Measurements from ENCODE around the gene RHEX.
A peak's percentile ranks its signal among the peaks of the same experiment; 100 is the strongest.

The RHEX gene, protein sequence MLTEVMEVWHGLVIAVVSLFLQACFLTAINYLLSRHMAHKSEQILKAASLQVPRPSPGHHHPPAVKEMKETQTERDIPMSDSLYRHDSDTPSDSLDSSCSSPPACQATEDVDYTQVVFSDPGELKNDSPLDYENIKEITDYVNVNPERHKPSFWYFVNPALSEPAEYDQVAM

DNA sequence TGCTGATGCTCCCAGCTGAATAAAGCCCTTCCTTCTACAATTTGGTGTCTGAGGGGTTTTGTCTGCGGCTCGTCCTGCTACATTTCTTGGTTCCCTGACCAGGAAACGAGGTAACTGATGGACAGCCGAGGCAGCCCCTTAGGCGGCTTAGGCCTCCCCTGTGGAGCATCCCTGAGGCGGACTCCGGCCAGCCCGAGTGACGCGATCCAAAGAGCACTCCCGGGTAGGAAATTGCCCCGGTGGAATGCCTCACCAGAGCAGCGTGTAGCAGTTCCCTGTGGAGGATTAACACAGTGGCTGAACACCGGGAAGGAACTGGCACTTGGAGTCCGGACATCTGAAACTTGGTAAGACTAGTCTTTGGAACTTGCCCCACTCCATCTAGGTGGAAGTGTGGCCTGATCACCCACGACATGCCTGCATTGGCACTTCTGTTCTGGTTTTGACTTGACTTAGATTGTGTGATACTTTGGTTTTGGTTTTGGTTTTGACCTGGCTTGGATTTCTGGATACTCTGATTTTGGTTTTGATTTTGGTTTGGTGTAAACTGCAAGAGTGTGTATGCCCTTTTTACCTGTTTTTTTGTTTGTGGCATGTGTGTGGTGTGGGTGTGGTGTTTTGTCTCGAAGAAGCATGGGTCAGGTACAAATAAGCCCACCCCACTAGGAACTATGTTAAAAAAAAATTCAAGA lies at the start of gene RHEX:
Gene RHEX, plus strand, starts transcription at position 255 of the 692 bp plus-strand sequence. CDS start 44,656 bp downstream, outside the sequence.
- peak; percentile 70 for DNase-seq (ENCODE audit: low spot score)

DNA sequence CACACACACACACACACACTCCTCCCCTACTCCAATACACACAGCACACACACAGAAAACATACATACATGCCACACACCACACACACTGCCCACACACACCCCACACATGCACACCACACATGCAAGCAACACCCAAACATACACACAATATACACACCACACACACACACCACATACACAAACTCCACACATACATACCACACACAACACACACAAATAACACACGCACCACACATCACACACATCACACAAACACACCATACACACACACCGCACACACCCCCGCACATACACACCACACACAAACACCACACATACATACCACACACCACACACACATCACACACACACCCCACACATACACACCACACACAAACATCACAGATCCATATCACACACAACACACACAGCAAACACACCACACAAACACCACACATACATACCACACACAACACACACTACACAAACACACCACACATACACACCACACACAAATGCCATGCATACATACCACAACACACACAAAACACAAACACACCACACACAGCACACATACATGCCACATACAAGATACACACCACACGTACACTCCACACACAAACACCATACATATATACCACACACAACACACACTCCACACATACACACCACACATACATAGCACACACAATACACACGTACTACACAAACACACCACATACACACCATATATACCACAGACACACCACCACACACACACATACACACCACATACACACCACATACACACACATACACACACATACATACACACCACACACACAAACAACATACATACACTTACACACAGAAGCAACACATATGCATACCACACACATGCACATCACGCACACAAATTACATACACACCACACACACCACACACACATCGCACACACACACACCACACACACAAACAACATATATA lies 48.8 kb upstream of the RHEX start:
- no peak for DNase-seq (ENCODE audit: low spot score)

DNA sequence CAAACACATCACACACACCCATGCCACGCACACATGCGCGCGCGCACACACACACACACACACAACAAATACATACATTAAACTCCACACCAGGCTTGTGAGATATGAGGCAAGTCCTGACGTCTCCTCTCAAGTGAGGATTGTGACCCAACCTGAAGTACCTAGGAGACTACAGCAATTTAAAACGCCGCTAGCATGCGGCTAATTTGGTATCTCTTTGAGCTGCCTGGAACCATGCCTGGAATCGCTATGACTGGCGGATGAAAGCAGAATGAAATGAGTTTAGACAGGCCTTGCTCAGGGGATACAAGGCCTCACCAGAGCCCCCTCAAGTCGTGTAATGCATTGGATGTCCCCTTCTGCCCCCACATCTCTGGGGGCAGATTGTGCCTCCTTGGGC lies 48.1 kb upstream of the RHEX start:
- no peak for DNase-seq (ENCODE audit: low spot score)

DNA sequence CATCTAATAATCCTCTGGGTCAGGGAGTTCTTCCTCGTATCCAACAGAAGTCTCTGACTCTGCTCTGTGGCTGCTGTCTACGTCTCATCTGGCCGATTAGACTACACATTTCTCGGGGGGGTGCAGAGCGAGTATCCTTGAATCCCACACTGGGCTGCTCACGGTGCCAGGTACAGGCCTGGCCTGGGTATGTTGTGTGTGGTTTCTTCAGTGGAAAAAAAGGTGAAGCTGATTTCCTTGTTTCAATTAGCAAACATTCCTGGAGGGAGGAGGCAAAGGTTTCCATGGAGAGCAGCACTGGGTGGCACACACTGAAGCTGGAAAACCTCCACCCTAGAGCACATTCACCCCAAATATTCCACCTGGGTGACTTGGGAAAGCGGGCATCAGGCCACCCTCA lies 47.7 kb upstream of the RHEX start:
- no peak for DNase-seq (ENCODE audit: low spot score)

DNA sequence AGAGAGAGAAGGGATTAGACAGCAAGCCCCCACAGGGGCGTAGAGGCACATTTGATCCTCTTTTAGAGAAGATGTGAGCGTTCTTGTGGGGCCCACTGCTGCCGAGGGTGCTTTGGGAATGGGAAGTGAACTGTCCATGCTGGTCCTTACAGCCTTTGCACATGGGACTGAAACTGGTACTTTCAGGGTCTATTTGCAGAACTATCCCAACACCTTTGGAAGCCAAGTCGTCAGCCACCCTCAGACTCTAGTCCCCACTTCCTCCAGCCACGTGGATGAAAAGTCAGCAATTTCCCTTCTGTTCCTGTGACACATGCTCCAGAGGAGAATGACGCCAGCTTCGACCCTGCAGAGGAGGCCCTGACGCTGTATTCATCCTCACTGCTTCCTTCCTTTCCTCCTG lies 47.2 kb upstream of the RHEX start:
- no peak for DNase-seq (ENCODE audit: low spot score)

DNA sequence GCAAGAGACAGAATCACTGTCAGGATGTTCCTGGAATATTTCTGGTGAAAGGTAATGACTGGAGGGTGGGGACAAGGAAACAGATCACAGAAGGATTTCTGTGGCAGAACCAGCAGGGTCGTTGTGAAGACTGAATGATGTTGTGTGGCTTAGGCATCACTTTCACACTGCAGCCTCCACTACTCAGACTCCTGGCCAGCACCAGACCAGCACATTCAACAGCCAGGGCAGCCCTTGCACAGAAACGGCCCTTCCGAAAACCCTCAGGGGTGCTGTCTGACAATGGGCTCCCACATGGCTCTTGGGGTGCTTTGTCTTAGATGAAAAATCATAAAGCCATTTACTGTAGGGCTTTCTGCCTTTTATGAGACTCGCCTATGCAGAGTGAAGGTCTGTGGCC lies 46.0 kb upstream of the RHEX start:
- no peak for DNase-seq (ENCODE audit: low spot score)

DNA sequence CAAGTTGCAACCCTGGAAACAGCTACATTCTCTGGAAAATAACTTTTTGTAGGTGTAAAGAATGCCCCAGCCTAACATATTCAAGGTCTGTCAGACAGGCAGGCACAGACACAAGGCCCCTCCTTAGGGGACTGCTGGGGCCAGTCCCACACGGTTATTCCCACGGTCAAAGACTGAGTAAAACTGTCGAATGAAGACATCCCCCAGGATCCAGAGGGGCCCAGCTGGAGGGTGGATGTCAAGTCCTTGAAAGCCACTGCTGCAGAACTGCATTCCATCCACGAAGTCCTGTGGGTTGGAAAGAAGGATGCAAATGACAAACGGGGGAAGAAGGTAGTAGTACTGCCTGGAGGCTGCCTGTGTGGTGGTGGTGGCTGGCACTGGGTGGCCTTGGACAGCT lies 42.9 kb upstream of the RHEX start:
- DNase-seq (ENCODE audit: low spot score): no peak

DNA sequence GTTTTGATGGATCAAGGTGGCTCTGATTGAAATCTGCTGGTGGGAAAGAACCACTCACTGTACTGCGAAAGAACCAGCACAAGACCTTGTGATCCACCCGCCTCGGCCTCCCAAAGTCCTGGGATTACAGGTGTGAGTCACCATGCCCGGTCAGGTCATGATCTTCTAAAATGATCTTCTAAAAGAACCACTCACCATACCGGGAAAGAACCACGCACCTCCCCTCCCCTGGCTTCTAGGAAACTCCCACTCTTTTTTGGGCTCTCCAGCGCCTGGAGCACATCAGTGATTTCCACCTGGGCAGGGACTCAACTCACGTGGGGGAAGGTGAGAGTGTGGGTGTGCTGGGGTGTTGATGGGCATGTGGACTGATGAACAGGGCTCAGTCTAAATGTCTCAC lies 41.9 kb upstream of the RHEX start:
- no peak for DNase-seq (ENCODE audit: low spot score)

DNA sequence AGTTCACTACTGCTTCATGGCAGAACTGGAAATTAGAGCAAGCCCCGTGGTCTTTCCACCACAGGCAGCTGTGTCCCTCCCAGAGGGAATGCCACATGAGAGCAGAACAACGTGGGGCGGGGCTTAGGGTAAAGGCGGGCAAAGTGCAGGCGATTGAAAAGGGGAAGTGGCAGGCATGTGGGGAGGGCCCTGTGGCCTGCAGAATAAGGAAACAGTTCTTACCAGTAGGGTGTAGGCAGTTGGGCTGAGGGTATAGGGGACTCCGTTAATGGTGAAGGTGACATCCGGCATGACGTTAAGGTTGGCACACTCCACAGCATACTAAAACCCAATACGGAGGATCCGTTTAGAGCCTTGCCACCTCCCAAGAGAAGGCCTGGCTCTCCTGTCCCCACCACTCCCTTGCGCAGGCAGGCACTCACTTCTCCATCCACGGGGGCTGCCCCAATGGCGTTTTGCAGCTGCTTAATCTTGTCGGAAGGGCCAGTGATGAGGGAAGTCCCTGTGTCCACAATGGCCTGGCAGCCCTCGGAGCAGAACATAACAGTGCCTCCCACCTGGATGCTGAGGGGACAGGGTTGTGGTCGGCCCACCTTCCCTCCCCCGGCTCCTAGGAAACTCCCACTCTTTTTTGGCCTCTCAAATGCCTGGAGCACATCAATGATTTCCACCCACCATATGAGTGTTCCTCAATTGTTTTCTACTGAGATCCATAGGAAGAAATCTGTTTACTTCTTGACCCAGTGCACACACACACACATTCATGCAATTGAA lies 40.7 kb upstream of the RHEX start:
- peak; percentile 20 for DNase-seq (ENCODE audit: low spot score)

DNA sequence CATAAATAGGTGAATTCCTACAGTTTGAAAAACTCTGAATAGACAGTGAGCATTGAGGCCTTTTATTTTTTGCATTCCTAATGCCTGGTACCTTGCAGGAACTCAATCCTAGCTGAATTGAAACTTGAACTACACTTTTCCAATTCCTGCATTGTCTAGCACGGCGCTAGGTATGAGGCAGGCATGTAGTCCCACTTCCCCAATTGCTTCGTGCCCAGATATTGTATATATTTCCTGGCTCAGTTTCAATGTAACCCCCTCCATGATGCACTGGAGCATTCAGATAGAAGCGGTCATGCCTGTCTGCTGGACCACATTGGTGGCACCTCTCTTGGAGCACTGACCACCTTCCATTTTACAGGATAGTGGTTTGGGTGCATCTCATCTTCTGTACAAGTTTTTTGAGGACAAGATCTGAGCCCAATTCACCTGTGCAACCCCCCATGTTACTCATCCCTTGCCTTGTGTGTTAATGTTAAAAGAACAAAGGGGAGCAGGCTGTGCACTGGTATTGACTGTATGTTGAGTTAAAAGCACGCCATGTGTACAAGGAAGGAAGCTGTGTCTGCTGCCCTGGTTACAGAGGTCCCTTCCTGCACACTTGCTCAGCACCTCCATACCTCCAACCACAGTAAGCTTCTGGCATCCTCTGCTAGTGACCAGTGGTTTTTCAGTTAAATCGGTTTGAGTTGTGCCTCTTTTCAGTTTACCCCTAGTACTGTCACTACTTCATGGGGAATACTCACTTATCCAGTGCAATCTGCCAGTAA lies 39.8 kb upstream of the RHEX start:
- DNase-seq (ENCODE audit: low spot score): no peak

DNA sequence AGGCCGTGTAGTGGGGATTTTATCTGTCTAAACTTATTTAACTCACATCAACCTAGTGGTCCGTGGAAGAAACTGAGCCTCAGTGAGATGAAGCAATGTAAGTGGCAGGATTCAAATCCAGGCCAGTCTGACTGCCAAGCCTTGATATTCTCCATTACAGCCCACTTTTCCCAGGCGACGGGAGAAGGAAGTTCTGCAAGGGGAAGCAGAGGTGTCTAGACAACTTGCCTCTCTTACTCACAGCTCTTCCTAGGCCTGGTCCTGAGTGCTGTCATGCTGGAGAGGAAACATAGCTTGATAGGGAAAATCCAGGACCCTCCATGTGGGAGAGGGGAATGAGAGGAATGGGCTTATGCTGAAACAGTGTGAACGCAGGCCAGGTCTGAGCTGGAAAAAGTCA lies 38.4 kb upstream of the RHEX start:
- no peak for DNase-seq (ENCODE audit: low spot score)

DNA sequence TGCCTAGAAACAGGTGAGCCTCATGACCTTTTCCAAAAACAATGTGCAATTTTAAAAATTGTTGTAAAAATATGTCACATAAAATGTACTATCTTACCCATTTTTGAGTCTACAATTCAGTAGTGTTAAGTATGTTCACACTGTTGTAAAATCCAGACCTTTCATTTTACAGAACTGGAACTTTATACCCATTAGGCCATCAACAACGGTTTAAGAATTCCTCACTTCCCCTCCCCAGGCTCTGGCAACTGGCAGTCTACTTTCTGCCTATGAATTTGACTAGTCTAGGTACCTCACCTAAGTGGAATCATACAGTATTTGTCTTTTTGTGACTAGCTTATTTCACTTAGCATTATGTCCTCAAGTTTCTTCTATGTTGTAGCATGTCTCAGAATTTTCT lies 37.9 kb upstream of the RHEX start:
- no peak for DNase-seq (ENCODE audit: low spot score)

DNA sequence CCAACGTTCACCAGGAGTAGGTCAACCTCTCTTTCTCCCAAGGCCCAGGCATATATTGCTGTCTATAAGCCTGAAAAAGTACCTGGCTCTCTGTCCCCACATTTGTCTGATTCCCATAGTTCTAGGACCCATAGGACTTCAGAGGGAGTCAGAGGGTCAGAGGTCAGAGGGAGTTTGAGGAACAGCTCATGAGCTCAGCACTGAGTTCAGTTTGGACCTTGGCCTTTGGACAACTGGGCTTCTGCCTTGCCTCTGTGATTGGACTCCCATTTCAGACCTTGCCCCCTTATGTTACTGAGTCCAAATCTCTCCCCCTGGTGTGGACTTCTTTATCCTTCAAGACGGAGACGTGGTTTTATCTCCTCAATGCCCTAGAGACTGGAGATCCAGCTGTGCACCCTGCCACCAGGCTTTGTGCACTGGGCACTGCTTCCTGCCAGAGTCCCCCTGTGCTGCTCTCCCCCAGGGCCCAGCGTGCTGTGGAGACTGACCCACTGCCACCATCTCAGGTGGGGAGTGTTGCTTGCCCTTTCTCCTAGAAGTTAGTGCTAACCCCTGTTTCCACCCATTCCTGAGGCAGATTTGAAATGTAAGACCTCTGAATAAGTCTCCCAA lies 32.5 kb upstream of the RHEX start:
- no peak for DNase-seq (ENCODE audit: low spot score)

DNA sequence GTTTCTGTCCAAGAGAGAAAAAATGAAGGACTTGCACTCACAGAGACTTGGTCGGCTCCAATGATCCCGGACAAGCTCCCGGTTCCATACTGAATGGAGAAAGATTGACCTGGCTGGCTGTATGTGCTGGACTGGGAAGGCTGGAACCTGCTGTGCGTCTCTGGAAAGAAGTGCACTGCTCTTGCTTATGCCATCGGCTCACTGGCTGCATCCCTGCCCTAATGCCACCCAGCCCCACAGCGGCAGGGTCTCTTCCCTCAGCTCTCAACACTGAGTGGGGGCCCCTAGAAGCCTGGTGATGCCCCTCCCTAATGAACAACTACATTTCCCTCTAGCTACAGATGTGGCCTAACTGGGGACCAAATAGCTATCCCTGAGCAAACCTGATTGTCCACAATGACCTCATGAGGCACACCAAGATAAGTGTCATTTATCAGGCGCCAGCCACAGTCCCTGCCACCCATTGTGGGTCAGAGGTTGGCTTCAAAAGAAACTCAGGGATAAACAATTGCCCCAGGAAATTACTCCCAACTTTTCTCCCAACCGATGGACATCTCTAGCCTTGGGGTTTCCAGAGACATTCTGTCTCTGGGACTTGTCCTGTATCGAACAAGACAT lies 31.9 kb upstream of the RHEX start:
- no peak for DNase-seq (ENCODE audit: low spot score)

DNA sequence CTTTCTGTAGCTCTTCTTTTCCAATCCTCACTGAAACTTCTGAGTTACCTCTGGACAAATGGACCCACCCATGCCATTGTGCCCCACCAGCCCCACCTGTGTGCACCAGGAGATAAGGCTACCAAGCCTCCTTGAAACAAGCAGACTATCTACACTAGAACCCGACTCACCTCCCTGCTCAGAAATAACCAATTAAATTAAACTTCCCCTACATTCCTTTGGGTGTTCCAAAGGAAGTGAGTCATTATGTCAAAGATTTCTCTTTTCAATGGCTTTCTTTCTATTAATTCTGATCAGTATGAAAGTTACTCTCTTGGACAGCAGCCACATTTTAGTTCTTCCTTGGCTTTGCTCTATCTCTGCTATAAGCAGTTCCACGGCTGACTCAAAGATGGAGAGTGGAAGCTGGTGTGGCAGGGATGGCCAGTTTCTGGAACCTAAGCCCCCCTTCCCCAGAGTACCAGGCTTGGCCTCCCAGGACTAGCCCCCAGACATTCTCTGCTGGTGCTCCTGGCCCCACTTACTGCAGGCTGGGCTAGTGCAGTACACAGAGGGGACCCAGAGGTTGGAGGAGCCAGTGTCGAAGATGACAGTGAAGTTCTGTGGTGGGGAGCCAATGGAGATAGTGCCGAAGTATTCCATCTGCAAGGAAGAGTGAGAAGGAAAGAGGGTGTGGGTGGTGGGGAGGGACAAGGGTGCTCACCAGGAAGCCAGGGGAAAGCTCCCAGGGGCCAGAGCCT lies 31.2 kb upstream of the RHEX start:
- no peak for DNase-seq (ENCODE audit: low spot score)

DNA sequence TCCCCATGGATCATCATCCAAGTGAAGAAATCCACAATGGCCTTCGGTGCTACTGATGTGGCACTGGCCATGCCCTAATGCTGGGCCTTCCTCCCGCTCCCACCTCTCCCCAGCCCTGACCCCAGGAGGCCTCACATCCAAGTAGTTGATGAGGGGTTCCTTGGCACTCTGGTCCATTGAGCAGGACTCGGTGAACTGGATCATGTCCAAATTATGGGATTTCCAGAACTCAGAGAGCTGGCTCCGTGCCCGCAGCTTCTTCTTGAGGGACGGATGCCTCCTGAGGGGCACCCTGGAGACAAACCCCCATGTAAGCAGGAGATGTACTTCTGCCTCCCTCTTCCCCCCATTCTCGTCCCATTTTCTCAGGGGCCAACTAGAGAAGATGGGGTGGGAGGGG lies 30.2 kb upstream of the RHEX start:
- no peak for DNase-seq (ENCODE audit: low spot score)

DNA sequence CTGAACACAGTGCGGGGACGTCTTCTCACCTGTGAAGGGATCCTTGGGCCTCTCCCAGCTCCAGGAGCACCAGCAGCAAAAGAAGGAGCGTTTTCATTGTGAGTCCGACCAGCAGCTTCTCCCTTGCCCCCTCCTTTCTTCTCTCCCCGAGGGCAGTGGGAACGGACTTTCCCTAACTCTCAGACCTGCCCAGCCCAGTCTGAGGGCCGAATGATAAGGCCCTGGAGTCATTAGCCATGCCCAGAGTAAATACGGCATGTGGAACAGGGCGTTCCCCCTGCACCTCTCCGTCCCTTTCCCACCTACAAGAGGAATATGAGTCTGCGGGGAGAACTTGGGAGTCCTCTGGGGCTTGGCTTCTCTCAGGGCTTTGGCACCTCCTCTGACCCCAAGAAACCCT lies 29.3 kb upstream of the RHEX start, which contains the start of gene CTSE:
Gene CTSE, minus strand, starts transcription at position 201 of the 400 bp plus-strand sequence. Its CDS starts 104 bp downstream, at position 97.
- DNase-seq (ENCODE audit: low spot score): no peak

DNA sequence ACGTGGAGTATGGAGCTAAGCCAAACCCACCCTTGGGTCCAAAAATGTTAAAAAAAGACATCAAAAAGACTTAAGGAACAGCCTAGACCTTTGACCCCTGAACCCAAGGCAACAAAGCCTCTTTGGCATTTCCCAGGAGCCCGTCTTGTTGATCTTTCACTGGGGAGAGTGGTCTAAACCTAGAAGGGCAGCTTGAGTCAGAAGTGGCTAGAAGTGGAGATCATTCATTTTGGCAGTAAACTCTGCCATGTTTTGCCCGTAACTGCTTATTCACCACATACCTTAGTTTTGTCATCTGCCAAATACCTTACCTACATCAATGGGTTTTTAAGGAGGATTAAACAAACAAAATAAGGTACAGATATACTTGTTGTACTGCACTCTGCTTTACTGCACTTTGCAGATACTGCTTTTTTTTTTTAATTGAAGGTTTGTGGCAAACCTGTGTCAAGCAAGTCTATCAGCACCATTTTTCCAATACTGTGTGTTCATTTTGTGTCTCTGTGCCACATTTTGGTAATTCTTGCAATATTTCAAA lies 27.6 kb upstream of the RHEX start:
- DNase-seq (ENCODE audit: low spot score): no peak

DNA sequence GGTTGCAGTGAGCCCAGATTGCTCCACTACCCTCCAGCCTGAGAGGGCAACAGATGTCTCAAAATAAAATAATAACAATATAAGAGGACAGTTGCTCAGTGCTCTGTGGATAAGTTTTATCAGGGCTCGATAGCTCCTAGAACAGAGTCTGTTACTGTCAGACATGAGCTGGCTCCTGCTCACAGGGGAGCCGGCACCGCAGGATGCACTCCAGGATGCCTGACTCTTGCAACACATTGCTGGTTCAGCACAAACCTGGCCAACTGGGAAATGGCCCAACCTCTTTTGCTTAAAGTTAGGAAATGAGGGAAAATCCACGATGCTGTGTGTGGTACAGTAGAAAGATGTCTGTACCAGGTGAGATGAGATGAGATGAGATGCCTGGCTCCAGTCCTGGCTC lies 23.5 kb upstream of the RHEX start:
- DNase-seq (ENCODE audit: low spot score): no peak
